PFSK-1 (cell line): ENCODE measurements around the gene TPRA1.

Source experiments
- FOXP2 ChIP-seq: optimal IDR thresholded peaks from 2 replicates; pipeline ENCODE3; 2011; ENCODE audit warnings: borderline replicate concordance, control low read depth, inconsistent platforms; ENCODE audit not compliant: insufficient read depth; ENCODE audit errors: extremely low read length, extremely low read depth
- POLR2AphosphoS5 ChIP-seq: IDR thresholded peaks from 2 replicates; pipeline ENCODE4 v1.6.1; 2012; ENCODE audit warnings: low read depth, mild to moderate bottlenecking, control low read depth, low read length, moderate library complexity
- SIN3A ChIP-seq: IDR thresholded peaks from 2 replicates; pipeline ENCODE4 v1.6.1; 2012; ENCODE audit warnings: mild to moderate bottlenecking, low read length, moderate library complexity, borderline replicate concordance; ENCODE audit not compliant: insufficient read depth
- TAF1 ChIP-seq: IDR thresholded peaks from 2 replicates; pipeline ENCODE4 v1.6.1; 2012; ENCODE audit warnings: low read length, control low read depth, borderline replicate concordance; ENCODE audit not compliant: insufficient read depth
- TF ChIP-seq, protein P1 (sequence below), 2 experiments: IDR thresholded peaks; 2 replicates each; pipeline versions ENCODE4 v1.6.1 to v1.8.0; 2011 to 2012; ENCODE audit warnings: low read depth in 2 of 2, low read length in 2 of 2, control low read depth in 1 of 2, inconsistent platforms in 1 of 2, mild to moderate bottlenecking in 1 of 2, moderate library complexity in 1 of 2; ENCODE audit not compliant: insufficient read depth in 1 of 2

TPRA1 gene

GRCh38 chr3:127598841-127599570, 8.5 kb upstream of the TPRA1 start:
- TF ChIP-seq FOXP2 (no peak), POLR2AphosphoS5 (no peak), TAF1 (no peak), SIN3A (no peak)
- TF ChIP-seq, protein P1, sequence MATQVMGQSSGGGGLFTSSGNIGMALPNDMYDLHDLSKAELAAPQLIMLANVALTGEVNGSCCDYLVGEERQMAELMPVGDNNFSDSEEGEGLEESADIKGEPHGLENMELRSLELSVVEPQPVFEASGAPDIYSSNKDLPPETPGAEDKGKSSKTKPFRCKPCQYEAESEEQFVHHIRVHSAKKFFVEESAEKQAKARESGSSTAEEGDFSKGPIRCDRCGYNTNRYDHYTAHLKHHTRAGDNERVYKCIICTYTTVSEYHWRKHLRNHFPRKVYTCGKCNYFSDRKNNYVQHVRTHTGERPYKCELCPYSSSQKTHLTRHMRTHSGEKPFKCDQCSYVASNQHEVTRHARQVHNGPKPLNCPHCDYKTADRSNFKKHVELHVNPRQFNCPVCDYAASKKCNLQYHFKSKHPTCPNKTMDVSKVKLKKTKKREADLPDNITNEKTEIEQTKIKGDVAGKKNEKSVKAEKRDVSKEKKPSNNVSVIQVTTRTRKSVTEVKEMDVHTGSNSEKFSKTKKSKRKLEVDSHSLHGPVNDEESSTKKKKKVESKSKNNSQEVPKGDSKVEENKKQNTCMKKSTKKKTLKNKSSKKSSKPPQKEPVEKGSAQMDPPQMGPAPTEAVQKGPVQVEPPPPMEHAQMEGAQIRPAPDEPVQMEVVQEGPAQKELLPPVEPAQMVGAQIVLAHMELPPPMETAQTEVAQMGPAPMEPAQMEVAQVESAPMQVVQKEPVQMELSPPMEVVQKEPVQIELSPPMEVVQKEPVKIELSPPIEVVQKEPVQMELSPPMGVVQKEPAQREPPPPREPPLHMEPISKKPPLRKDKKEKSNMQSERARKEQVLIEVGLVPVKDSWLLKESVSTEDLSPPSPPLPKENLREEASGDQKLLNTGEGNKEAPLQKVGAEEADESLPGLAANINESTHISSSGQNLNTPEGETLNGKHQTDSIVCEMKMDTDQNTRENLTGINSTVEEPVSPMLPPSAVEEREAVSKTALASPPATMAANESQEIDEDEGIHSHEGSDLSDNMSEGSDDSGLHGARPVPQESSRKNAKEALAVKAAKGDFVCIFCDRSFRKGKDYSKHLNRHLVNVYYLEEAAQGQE (IDR thresholded peaks at IDR 0.05; ENCODE audit: insufficient read depth in 1 of 2, low read depth in 2 of 2, low read length in 2 of 2), result no peak

DNA sequence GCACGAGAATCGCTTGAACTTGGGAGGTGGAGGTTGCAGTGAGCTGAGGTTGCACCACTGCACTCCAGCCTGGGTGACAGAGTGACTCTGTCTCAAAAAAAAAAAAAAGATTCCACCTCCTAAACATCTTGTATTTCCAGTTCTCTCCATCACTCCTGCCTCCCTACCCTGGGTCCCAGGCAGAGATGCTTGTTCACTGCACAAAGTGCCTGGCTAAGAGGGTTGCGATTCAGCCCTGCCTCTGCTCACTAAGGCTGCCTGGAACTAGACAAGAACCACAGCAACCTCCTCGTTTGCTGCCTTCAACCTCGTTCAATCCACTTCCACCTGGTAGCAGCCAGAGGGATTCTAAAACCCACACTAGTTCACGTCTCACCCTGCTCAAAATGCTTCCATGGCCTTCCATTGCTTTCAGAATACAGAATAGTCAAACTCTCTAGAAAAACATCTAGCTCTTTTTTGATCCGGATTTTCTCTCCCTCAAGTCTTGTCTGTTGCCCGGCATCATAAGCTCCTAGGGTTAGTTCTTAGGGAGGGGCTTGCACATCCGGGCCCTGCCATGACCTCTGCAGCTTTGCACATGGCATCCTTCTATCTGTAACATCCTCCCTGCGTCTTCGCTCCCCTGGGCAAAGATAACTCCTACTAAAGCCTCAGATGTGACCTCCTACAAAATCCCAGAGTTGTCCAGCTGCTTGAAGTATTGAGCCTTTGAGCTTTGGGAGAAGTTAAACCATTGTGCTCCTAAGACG, 6.7 kb upstream of the TPRA1 start:
- TF ChIP-seq SIN3A (no peak), TAF1 (no peak), POLR2AphosphoS5 (no peak), FOXP2 (no peak)
- TF ChIP-seq, protein P1 (IDR thresholded peaks at IDR 0.05; ENCODE audit: insufficient read depth in 1 of 2, low read depth in 2 of 2, low read length in 2 of 2), result no peak

GRCh38 chr3:127595303-127595702, 4.8 kb upstream of the TPRA1 start:
- TF ChIP-seq FOXP2, result no peak

DNA sequence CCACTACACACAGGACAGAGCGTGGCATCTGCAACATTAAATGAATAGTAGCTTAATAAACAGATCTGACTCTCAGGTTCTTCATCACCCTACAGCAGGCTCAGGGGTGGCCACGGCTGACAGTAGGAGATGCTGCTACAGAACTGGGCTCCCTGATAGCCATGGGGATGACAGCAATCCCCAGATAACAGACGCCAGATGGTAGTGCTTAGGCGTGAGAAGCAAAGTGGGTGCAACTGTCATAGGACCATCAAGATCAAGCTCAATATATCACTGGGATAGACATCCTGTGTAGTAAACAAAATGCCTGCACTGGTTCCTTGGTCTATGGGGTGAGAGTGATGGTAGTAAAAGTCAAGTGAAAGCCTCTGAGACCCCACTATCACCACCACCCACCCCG, 2.6 kb upstream of the TPRA1 start:
- TF ChIP-seq FOXP2 (no peak), SIN3A (no peak), TAF1 (no peak), POLR2AphosphoS5 (no peak)
- TF ChIP-seq, protein P1 (IDR thresholded peaks at IDR 0.05; ENCODE audit: insufficient read depth in 1 of 2, low read depth in 2 of 2, low read length in 2 of 2), result no peak

GRCh38 chr3:127590282-127590592, 296 bp downstream of the TPRA1 start:
- no peak for TF ChIP-seq FOXP2
- no peak for TF ChIP-seq TAF1
- TF ChIP-seq, protein P1 (IDR thresholded peaks at IDR 0.05; ENCODE audit: insufficient read depth in 1 of 2, low read depth in 2 of 2, low read length in 2 of 2), result no peak
